Endodermal cell (in vitro differentiated cells): ENCODE measurements around the gene CBFA2T3. TPM values are rescaled to one million over a fixed set of nuclear protein-coding genes. Genes with fewer than 3 reads are reported as not detected.

Experiments
- DNase-seq: peaks from one replicate; pipeline ENCODE4 v3.0.0-alpha.2; 2017
- H3K27ac ChIP-seq: 2 replicates; pipeline ENCODE4 v1.5.1; 2013; ENCODE audit warnings: mild to moderate bottlenecking, low read depth, low read length, moderate library complexity
- H3K27me3 ChIP-seq: 2 replicates; pipeline ENCODE4 v1.6.1; 2013; ENCODE audit warnings: mild to moderate bottlenecking, low read length, moderate library complexity; ENCODE audit not compliant: insufficient read depth, control insufficient read depth, poor library complexity, severe bottlenecking
- H3K36me3 ChIP-seq: 2 replicates; pipeline ENCODE4 v1.7.0; 2013; ENCODE audit warnings: mild to moderate bottlenecking, low read length, moderate library complexity; ENCODE audit not compliant: control insufficient read depth, insufficient read depth
- H3K4me1 ChIP-seq: one replicate; pipeline ENCODE4 v1.7.0; 2013; ENCODE audit warnings: low read length; ENCODE audit not compliant: control insufficient read depth, insufficient read depth
- H3K4me3 ChIP-seq: 2 replicates; pipeline ENCODE4 v1.5.1; 2013; ENCODE audit warnings: mild to moderate bottlenecking, low read length, moderate library complexity
- H3K9ac ChIP-seq: 2 replicates; pipeline ENCODE4 v1.6.1; 2013; ENCODE audit warnings: mild to moderate bottlenecking, low read length, moderate library complexity; ENCODE audit not compliant: poor library complexity, severe bottlenecking; ENCODE audit errors: extremely low read depth
- H3K9me3 ChIP-seq: 2 replicates; pipeline ENCODE4 v1.6.1; 2013; ENCODE audit warnings: mild to moderate bottlenecking, low read length, moderate library complexity; ENCODE audit not compliant: control insufficient read depth
- H3K27ac Mint-ChIP-seq: 2 replicates; pipeline ENCODE4 v1.8.0; 2020; ENCODE audit warnings: mixed read lengths
- H3K27me3 Mint-ChIP-seq: 2 replicates; pipeline ENCODE4 v1.8.0; 2021; ENCODE audit warnings: mild to moderate bottlenecking, mixed read lengths; ENCODE audit not compliant: insufficient read depth
- H3K36me3 Mint-ChIP-seq: 2 replicates; pipeline ENCODE4 v1.8.0; 2020; ENCODE audit warnings: low read depth, mixed read lengths
- H3K4me1 Mint-ChIP-seq: 2 replicates; pipeline ENCODE4 v1.8.0; 2020; ENCODE audit warnings: mixed read lengths
- H3K4me3 Mint-ChIP-seq: 2 replicates; pipeline ENCODE4 v1.8.0; 2020; ENCODE audit warnings: mild to moderate bottlenecking, moderate library complexity, mixed read lengths
- H3K9me3 Mint-ChIP-seq: 2 replicates; pipeline ENCODE4 v1.8.0; 2020; ENCODE audit warnings: mild to moderate bottlenecking, mixed read lengths
- WGBS, 2 experiments: methylation state at CpG; one replicate each; pipeline versions ENCODE4 v1.1.5 to v1.1.7; 2013; ENCODE audit warnings: missing lambda C conversion rate in 2 of 2, mixed read lengths in 1 of 2; ENCODE audit not compliant: insufficient coverage in 1 of 2, insufficient read length in 1 of 2; 5-methylcytosine and 5-hydroxymethylcytosine counted together
- total RNA-seq, 2 donors: library from RNA; stranded (reverse); fragmentation: NEBNext Ultra II Directional in 1 of 2; extraction: Animal tissue kit (Norgen Biotek cat#: 25700) in 1 of 2; gene quantifications; 2 replicates in 1 of 2; 3 replicates in 1 of 2; pipeline ENCODE4 v1.2.1, GENCODE V29; 2021
- TF ChIP-seq, protein P1 (sequence below): fragments of 200-600 bp; sonication (generic); conservative IDR thresholded peaks from 2 replicates; pipeline ENCODE4 v1.5.0; 2021; ENCODE audit warnings: antibody characterized with exemption, mild to moderate bottlenecking

CBFA2T3 gene
- total RNA-seq, 2 donors from 2014 or later = 1.0 to 3.1 TPM

DNA sequence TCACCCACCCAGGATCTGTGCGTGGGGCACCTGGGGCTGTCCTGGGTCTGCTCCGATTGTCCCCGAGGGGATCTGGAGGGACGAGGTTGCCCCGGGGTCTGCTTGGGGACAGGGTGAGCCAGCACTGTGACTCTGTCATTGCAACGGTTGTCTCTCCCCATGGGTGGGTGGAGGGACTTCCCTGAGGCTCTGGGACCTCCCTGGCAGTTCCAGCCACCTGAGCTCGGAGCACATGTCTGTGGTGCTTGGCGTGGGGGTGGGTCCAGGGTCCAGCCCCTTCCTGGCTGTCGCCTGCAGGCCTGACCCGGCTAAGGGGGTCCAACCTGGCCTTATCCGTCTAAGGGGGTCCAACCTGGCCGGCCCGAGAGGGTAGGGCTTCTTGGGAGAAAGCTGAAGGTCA, 8.5 kb upstream of the CBFA2T3 start:
- 93 to 100% methylated on average over 4 to 13 of the region's 13 CpGs for WGBS, 2 experiments
- no peaks in the 10 kb centered on the region for H3K9me3 Mint-ChIP-seq
- no peak overlapping the region for H3K4me3 Mint-ChIP-seq

DNA sequence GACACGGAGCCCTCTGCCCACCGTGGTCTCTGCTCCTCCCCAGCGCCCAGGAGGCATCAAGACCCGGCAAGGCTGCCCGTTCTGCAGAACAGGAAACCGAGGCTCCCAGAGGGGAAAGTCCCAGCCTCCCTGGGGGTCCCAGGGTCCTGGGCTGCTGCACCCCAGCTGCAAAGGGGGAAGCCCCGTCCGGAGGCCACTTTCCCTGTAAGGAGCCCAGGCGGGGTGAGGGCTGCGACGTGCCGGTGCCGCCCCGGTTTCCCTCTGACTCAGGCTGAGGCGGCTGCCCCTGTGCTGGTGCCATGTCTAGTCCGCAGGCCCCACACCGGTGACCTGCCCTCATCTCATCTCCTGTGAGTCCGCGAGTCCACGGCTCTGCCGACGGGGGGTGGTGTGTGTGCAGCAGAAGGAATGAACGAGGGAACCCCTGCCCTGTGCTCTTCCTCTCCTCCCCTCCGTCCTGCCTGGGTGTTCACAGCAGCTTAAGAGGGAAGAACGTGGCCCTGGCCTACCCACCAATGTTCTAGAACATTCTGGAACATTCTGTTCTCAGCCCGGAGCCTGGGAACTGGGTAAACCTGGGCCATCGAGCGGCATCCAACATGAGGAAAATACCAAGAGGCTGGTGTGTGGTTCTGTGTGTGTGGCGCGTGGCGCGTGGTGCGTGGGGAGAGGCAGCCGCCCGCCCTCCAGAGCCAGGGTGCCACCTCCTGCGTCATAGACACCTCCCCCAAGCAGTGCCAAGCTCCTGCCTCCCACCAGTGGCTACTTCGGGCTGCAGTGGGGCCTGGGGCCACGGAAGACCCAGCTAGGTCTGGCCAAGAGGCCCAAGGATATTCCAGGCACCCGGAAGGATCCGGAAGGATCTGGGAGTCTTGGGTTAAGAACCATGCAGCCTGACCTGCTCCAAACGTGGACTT, 7.0 kb upstream of the CBFA2T3 start:
- H3K27ac Mint-ChIP-seq = no peak overlapping the region

More for the DNA sequence above, 8.5 kb upstream of the CBFA2T3 start:
- Mint-ChIP-seq H3K27ac (no peak overlapping the region), H3K27me3 (no peaks in the 10 kb centered on the region), H3K4me1 (no peaks in the 10 kb centered on the region), H3K36me3 (no peaks in the 10 kb centered on the region)
- no peaks in the 10 kb centered on the region for H3K27me3 ChIP-seq
- no peak overlapping the region for H3K27ac ChIP-seq
- no peaks in the 10 kb centered on the region for H3K4me1 ChIP-seq
- DNase-seq = no peak
- TF ChIP-seq, protein P1, sequence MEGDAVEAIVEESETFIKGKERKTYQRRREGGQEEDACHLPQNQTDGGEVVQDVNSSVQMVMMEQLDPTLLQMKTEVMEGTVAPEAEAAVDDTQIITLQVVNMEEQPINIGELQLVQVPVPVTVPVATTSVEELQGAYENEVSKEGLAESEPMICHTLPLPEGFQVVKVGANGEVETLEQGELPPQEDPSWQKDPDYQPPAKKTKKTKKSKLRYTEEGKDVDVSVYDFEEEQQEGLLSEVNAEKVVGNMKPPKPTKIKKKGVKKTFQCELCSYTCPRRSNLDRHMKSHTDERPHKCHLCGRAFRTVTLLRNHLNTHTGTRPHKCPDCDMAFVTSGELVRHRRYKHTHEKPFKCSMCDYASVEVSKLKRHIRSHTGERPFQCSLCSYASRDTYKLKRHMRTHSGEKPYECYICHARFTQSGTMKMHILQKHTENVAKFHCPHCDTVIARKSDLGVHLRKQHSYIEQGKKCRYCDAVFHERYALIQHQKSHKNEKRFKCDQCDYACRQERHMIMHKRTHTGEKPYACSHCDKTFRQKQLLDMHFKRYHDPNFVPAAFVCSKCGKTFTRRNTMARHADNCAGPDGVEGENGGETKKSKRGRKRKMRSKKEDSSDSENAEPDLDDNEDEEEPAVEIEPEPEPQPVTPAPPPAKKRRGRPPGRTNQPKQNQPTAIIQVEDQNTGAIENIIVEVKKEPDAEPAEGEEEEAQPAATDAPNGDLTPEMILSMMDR = no peak
- H3K4me3 ChIP-seq = no peak overlapping the region
- H3K36me3 ChIP-seq = no peaks in the 10 kb centered on the region
- no peaks in the 10 kb centered on the region for H3K9me3 ChIP-seq
- no peak overlapping the region for H3K9ac ChIP-seq

DNA sequence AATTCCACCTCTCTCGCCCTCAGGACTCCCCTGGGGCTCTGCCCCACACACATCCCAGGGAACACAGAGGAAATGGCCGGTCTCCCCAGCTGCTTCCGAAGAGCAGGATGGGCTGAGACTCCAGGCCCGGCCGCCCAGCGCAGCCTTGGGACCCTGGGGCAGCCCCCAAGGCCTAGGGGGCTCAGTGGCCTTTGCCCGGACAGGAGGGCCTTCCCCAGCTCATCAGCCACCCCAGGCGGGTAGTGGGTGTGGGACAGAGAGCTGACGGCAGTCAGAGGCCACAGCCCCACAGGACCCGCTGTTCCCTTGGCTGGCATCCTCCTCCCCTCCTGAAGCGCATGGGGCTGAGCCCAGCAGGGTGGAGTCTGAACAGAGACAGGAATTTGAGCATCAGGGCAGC, 6.2 kb upstream of the CBFA2T3 start:
- H3K27ac ChIP-seq = no peak overlapping the region
- H3K9ac ChIP-seq = no peak overlapping the region
- H3K9me3 ChIP-seq = no peaks in the 10 kb centered on the region
- H3K4me1 Mint-ChIP-seq = no peaks in the 10 kb centered on the region
- H3K27ac Mint-ChIP-seq = no peak overlapping the region
- no peaks in the 10 kb centered on the region for H3K36me3 Mint-ChIP-seq
- no peaks in the 10 kb centered on the region for H3K4me1 ChIP-seq
- H3K27me3 ChIP-seq = no peaks in the 10 kb centered on the region
- no peak overlapping the region for H3K4me3 ChIP-seq
- H3K36me3 ChIP-seq = no peaks in the 10 kb centered on the region
- H3K9me3 Mint-ChIP-seq = no peaks in the 10 kb centered on the region
- no peak for DNase-seq
- H3K4me3 Mint-ChIP-seq = no peak overlapping the region
- WGBS, 2 experiments = 89 to 92% methylated on average over 7 to 11 of the region's 11 CpGs
- no peaks in the 10 kb centered on the region for H3K27me3 Mint-ChIP-seq
- TF ChIP-seq, protein P1 = no peak

More for the DNA sequence above, 7.0 kb upstream of the CBFA2T3 start:
- no peak overlapping the region for H3K27ac ChIP-seq
- TF ChIP-seq, protein P1 = no peak
- Mint-ChIP-seq H3K4me3 (no peak overlapping the region), H3K9me3 (no peaks in the 10 kb centered on the region), H3K27me3 (no peaks in the 10 kb centered on the region), H3K4me1 (no peaks in the 10 kb centered on the region), H3K36me3 (no peaks in the 10 kb centered on the region)
- DNase-seq = no peak
- H3K27me3 ChIP-seq = no peaks in the 10 kb centered on the region
- 90 to 96% methylated on average over 21 to 41 of the region's 41 CpGs for WGBS, 2 experiments
- H3K4me3 ChIP-seq = no peak overlapping the region
- no peaks in the 10 kb centered on the region for H3K9me3 ChIP-seq
- no peaks in the 10 kb centered on the region for H3K36me3 ChIP-seq
- H3K9ac ChIP-seq = no peak overlapping the region
- no peaks in the 10 kb centered on the region for H3K4me1 ChIP-seq
